ENCODE measurements around the gene KREMEN1. TPM values are rescaled to one million over a fixed set of nuclear protein-coding genes. Genes with fewer than 3 reads are reported as not detected.

Gene KREMEN1
- total and polyA plus RNA-seq, 9 of the 15 experiments (the other 6 are each of a cell fraction or from before 2014, with no cell fraction given), result 0.69 to 11.5 (median 4.3) TPM

DNA sequence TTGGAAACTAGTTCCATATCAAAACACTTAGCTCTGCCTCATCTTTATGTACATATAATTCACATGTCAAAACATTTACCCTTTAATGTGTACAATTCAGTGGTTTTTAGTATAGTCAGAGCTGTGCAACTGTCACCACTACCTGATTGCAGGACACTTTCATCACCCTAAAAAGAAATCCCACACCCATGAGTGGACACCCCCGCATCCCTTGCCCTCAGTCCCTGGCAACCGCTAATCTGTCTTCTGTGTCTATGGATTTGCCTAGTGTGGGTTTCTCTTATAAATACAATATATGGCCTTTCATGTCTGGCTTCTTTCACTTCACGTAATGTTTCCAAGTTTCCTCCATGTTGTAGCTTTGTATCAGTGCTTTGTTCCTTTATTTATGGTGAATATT is 124.3 kb downstream of the KREMEN1 start (continued):
- TF ChIP-seq, protein P1, sequence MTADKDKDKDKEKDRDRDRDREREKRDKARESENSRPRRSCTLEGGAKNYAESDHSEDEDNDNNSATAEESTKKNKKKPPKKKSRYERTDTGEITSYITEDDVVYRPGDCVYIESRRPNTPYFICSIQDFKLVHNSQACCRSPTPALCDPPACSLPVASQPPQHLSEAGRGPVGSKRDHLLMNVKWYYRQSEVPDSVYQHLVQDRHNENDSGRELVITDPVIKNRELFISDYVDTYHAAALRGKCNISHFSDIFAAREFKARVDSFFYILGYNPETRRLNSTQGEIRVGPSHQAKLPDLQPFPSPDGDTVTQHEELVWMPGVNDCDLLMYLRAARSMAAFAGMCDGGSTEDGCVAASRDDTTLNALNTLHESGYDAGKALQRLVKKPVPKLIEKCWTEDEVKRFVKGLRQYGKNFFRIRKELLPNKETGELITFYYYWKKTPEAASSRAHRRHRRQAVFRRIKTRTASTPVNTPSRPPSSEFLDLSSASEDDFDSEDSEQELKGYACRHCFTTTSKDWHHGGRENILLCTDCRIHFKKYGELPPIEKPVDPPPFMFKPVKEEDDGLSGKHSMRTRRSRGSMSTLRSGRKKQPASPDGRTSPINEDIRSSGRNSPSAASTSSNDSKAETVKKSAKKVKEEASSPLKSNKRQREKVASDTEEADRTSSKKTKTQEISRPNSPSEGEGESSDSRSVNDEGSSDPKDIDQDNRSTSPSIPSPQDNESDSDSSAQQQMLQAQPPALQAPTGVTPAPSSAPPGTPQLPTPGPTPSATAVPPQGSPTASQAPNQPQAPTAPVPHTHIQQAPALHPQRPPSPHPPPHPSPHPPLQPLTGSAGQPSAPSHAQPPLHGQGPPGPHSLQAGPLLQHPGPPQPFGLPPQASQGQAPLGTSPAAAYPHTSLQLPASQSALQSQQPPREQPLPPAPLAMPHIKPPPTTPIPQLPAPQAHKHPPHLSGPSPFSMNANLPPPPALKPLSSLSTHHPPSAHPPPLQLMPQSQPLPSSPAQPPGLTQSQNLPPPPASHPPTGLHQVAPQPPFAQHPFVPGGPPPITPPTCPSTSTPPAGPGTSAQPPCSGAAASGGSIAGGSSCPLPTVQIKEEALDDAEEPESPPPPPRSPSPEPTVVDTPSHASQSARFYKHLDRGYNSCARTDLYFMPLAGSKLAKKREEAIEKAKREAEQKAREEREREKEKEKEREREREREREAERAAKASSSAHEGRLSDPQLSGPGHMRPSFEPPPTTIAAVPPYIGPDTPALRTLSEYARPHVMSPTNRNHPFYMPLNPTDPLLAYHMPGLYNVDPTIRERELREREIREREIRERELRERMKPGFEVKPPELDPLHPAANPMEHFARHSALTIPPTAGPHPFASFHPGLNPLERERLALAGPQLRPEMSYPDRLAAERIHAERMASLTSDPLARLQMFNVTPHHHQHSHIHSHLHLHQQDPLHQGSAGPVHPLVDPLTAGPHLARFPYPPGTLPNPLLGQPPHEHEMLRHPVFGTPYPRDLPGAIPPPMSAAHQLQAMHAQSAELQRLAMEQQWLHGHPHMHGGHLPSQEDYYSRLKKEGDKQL (CRISPR knock-in tag; IDR thresholded peaks at IDR 0.05; ENCODE audit: borderline replicate concordance), result no peak
- TF ChIP-seq TBL1XR1 (IDR thresholded peaks at IDR 0.05; ENCODE audit: low read length in 2 of 2), result peak in 1 of 2 experiments; percentile 34; a peak in 1 of 4 replicates
- TF ChIP-seq, protein P2, sequence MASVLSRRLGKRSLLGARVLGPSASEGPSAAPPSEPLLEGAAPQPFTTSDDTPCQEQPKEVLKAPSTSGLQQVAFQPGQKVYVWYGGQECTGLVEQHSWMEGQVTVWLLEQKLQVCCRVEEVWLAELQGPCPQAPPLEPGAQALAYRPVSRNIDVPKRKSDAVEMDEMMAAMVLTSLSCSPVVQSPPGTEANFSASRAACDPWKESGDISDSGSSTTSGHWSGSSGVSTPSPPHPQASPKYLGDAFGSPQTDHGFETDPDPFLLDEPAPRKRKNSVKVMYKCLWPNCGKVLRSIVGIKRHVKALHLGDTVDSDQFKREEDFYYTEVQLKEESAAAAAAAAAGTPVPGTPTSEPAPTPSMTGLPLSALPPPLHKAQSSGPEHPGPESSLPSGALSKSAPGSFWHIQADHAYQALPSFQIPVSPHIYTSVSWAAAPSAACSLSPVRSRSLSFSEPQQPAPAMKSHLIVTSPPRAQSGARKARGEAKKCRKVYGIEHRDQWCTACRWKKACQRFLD (CRISPR knock-in tag; IDR thresholded peaks at IDR 0.05), result no peak
- TF ChIP-seq PRDM10 (IDR thresholded peaks at IDR 0.05; ENCODE audit: partially characterized antibody), result no peak
- no peak for TF ChIP-seq E2F6 (IDR thresholded peaks at IDR 0.05; ENCODE audit: borderline replicate concordance in 1 of 2, extremely low read depth in 1 of 2, insufficient read depth in 1 of 2, insufficient read length in 1 of 2, low read depth in 1 of 2, low read length in 1 of 2, poor library complexity in 1 of 2, severe bottlenecking in 1 of 2)
- TF ChIP-seq SMAD3 (CRISPR knock-in tag; conservative IDR thresholded peaks at IDR 0.05), result no peak
- no peak for TF ChIP-seq PBX2 (CRISPR knock-in tag; IDR thresholded peaks at IDR 0.05; ENCODE audit: low read depth)
- no peak for TF ChIP-seq PBX2 (tag; conservative IDR thresholded peaks at IDR 0.05; ENCODE audit: low read depth)
- no peak for TF ChIP-seq PHF20 (IDR thresholded peaks at IDR 0.05; ENCODE audit: partially characterized antibody)
- TF ChIP-seq MAZ (CRISPR knock-in tag; conservative IDR thresholded peaks at IDR 0.05 in 1 of 2, IDR thresholded peaks at IDR 0.05 in 1 of 2), result no peak
- TF ChIP-seq HEY1 (CRISPR knock-in tag; IDR thresholded peaks at IDR 0.05; ENCODE audit: borderline replicate concordance), result no peak
